GM12891 (cell line): ENCODE results near the gene DHTKD1.
"Not testable (repeated sequence)": the region's sequence is repeated elsewhere in the genome, so short reads cannot be mapped to it uniquely, and the experiment has no call there.

Source experiments
- DNase-seq: peaks from one replicate; pipeline ENCODE4 v3.0.0; 2011; ENCODE audit warnings: low spot score; ENCODE audit not compliant: insufficient read length
- FAIRE-seq: peaks from 2 replicates; lab custom pipeline; 2011; peaks lifted over from hg19 to GRCh38; lab: Jason Lieb, UNC
- PAX5 ChIP-seq: IDR thresholded peaks from 2 replicates; pipeline ENCODE4 v1.6.1; 2011; ENCODE audit warnings: low read length, moderate library complexity, mild to moderate bottlenecking; ENCODE audit not compliant: insufficient read depth, severe bottlenecking
- POLR2A ChIP-seq: IDR thresholded peaks from 2 replicates; pipeline ENCODE4 v1.6.1; 2011; ENCODE audit warnings: low read depth, low read length, control low read depth
- POLR2AphosphoS5 ChIP-seq: IDR thresholded peaks from 2 replicates; pipeline ENCODE4 v1.6.1; 2011; ENCODE audit warnings: low read depth, low read length, control low read depth
- POU2F2 ChIP-seq: IDR thresholded peaks from 2 replicates; pipeline ENCODE4 v1.6.1; 2011; ENCODE audit warnings: low read depth, mild to moderate bottlenecking, control low read depth, low read length, moderate library complexity
- SPI1 ChIP-seq: IDR thresholded peaks from 2 replicates; pipeline ENCODE4 v1.6.1; 2011; ENCODE audit warnings: low read depth, low read length, control low read depth
- TAF1 ChIP-seq: IDR thresholded peaks from 2 replicates; pipeline ENCODE4 v1.6.1; 2011; ENCODE audit warnings: low read depth, low read length, control low read depth

The DHTKD1 gene

GRCh38 chr10:12061124-12061523, 7.6 kb upstream of the DHTKD1 start:
- FAIRE-seq (no peak), DNase-seq (no peak)
- no peak for TF ChIP-seq SPI1
- TF ChIP-seq POLR2A: no peak
- TF ChIP-seq POLR2AphosphoS5: no peak
- no peak for TF ChIP-seq PAX5
- no peak for TF ChIP-seq POU2F2
- TF ChIP-seq TAF1: no peak

GRCh38 chr10:12062754-12063482, 5.8 kb upstream of the DHTKD1 start:
- TF ChIP-seq POLR2AphosphoS5 (no peak), SPI1 (no peak), PAX5 (no peak), POU2F2 (no peak), TAF1 (no peak), POLR2A (no peak)

GRCh38 chr10:12063483-12063818, 5.3 kb upstream of the DHTKD1 start:
- no peak for TF ChIP-seq SPI1
- no peak for TF ChIP-seq PAX5
- TF ChIP-seq POLR2A: no peak
- TF ChIP-seq POLR2AphosphoS5: no peak
- TF ChIP-seq POU2F2: no peak
- no peak for TF ChIP-seq TAF1
- no peak for DNase-seq
- no peak for FAIRE-seq

More at GRCh38 chr10:12062754-12063482, 5.8 kb upstream of the DHTKD1 start:
- no peak for DNase-seq
- FAIRE-seq: peak; percentile 5

- TF ChIP-seq TAF1 (no peak), POU2F2 (no peak), SPI1 (no peak), POLR2AphosphoS5 (no peak), POLR2A (no peak), PAX5 (no peak)
- FAIRE-seq (no peak), DNase-seq (no peak)
These were observed 1.4 kb upstream of the DHTKD1 start for GRCh38 chr10:12067336-12067735.

- not testable (repeated sequence) for DNase-seq, FAIRE-seq
These were observed 2.7 kb downstream of the DHTKD1 start for GRCh38 chr10:12071441-12071840.

- TF ChIP-seq SPI1 (no peak), POLR2AphosphoS5 (no peak), POLR2A (no peak), POU2F2 (no peak), PAX5 (no peak), TAF1 (no peak)
- DNase-seq (no peak), FAIRE-seq (no peak)
These were observed 4.8 kb downstream of the DHTKD1 start for GRCh38 chr10:12073526-12073925.

GRCh38 chr10:12077580-12078180, 8.9 kb downstream of the DHTKD1 start:
- peak; percentile 89 for FAIRE-seq
- DNase-seq: no peak

GRCh38 chr10:12081470-12081869, 12.7 kb downstream of the DHTKD1 start:
- no peak for DNase-seq
- TF ChIP-seq TAF1 (no peak), POLR2AphosphoS5 (no peak), PAX5 (no peak), POU2F2 (no peak), SPI1 (no peak), POLR2A (no peak)
- FAIRE-seq: no peak

More at GRCh38 chr10:12077580-12078180, 8.9 kb downstream of the DHTKD1 start:
- TF ChIP-seq POLR2AphosphoS5: no peak
- no peak for TF ChIP-seq TAF1
- no peak for TF ChIP-seq POLR2A
- TF ChIP-seq POU2F2: no peak
- no peak for TF ChIP-seq PAX5
- peak; percentile 96 for TF ChIP-seq SPI1

GRCh38 chr10:12081879-12082557, 13.3 kb downstream of the DHTKD1 start:
- no peak for FAIRE-seq

More at GRCh38 chr10:12081879-12082557, 13.3 kb downstream of the DHTKD1 start:
- no peak for DNase-seq
- no peak for TF ChIP-seq PAX5
- TF ChIP-seq SPI1: no peak
- TF ChIP-seq POU2F2: no peak
- no peak for TF ChIP-seq POLR2A
- no peak for TF ChIP-seq POLR2AphosphoS5
- TF ChIP-seq TAF1: no peak
